GM12878 (cell line): ENCODE data around the gene APCDD1L. TPM values are rescaled to one million over a fixed set of nuclear protein-coding genes. Genes with fewer than 3 reads are reported as not detected.

ENCODE experiments used
- ATAC-seq: fragments of 200-7000 bp; cut with Tn5 transposase; 3 replicates; pipeline ENCODE4 v1.9.1; 2020; ENCODE audit warnings: mild to moderate bottlenecking, moderate library complexity
- BruUV-seq: library from RNA; stranded (reverse); fragments of 400-500 nt; replicated peaks from 2 replicates; lab custom pipeline; 2021; lab: Mats Ljungman, UMichigan
- CTCF ChIA-PET: fragments of 300-600 bp; sonication (Branson Sonifier 250); formaldehyde crosslinking; extraction: SDS; loops from one replicate; lab custom pipeline; 2021; ENCODE audit warnings: inconsistent platforms; lab: Yijun Ruan, JAX
- POLR2A ChIA-PET: fragments of 350-600 bp; formaldehyde crosslinking; extraction: SDS; loops from one replicate; lab custom pipeline; 2021; ENCODE audit warnings: inconsistent platforms; lab: Charles Lee
- RAD21 ChIA-PET: fragments of 300-600 bp; sonication (Branson Sonifier 250); formaldehyde crosslinking; loops from one replicate; lab custom pipeline; 2023; ENCODE audit warnings: antibody characterized with exemption; ENCODE audit not compliant: unreplicated experiment; lab: Charles Lee
- SMC1A ChIA-PET: fragments of 300-600 bp; sonication (Branson Sonifier 250); formaldehyde crosslinking; loops from one replicate; lab custom pipeline; 2023; ENCODE audit not compliant: unreplicated experiment, uncharacterized antibody; lab: Charles Lee
- DNase-seq: peaks from one replicate; pipeline ENCODE4 v3.0.0-alpha.2; 2011; ENCODE audit warnings: low read depth, low spot score
- FAIRE-seq: peaks from 3 replicates; lab custom pipeline; 2011; peaks lifted over from hg19 to GRCh38; lab: Jason Lieb, UNC
- H2AFZ ChIP-seq: 2 replicates; pipeline ENCODE4 v1.6.0; 2011; ENCODE audit warnings: low read depth, low read length, control low read depth; ENCODE audit not compliant: control insufficient read depth
- H3K27ac ChIP-seq: 2 replicates; pipeline ENCODE4 v1.5.1; 2011; ENCODE audit warnings: control low read depth; ENCODE audit not compliant: control insufficient read depth, insufficient read depth
- H3K27me3 ChIP-seq, 2 experiments: replicated peaks in 1 of 2; 2 replicates each; pipeline versions ENCODE4 v1.6.0 to v1.6.1; 2011; ENCODE audit warnings: low read length in 1 of 2; ENCODE audit not compliant: control insufficient read depth in 2 of 2, insufficient read depth in 2 of 2
- H3K36me3 ChIP-seq, 2 experiments: 2 replicates each; pipeline ENCODE4 v1.5.1; 2011; ENCODE audit warnings: low read length in 1 of 2; ENCODE audit not compliant: control insufficient read depth in 2 of 2, insufficient read depth in 2 of 2
- H3K4me1 ChIP-seq: 2 replicates; pipeline ENCODE4 v1.6.1; 2011; ENCODE audit warnings: mild to moderate bottlenecking, low read length, moderate library complexity, mixed read lengths; ENCODE audit not compliant: control insufficient read depth, insufficient read depth
- H3K4me2 ChIP-seq: 2 replicates; pipeline ENCODE4 v1.6.0; 2011; ENCODE audit warnings: control low read depth; ENCODE audit not compliant: control insufficient read depth, insufficient read depth
- H3K4me3 ChIP-seq: fragments of 200-600 bp; sonication (generic); 2 replicates; pipeline ENCODE4 v1.5.1; 2016
- H3K79me2 ChIP-seq: 2 replicates; pipeline ENCODE4 v1.6.0; 2011; ENCODE audit warnings: low read length; ENCODE audit not compliant: control insufficient read depth, insufficient read depth
- H3K9ac ChIP-seq: 2 replicates; pipeline ENCODE4 v1.8.0; 2011; ENCODE audit warnings: low read length, control low read depth, mixed read lengths; ENCODE audit not compliant: control insufficient read depth, insufficient read depth
- H3K9me3 ChIP-seq: replicated peaks from 3 replicates; pipeline ENCODE4 v1.5.1; 2011; ENCODE audit warnings: mild to moderate bottlenecking, low read length; ENCODE audit not compliant: control insufficient read depth, insufficient read depth
- H4K20me1 ChIP-seq: 2 replicates; pipeline ENCODE4 v1.6.0; 2011; ENCODE audit not compliant: control insufficient read depth, insufficient read depth
- CHD2 ChIP-seq: IDR thresholded peaks from 2 replicates; pipeline ENCODE4 v1.6.1; 2011; ENCODE audit warnings: low read depth, low read length, improper control_type of control experiment, borderline replicate concordance
- CREB1 ChIP-seq: IDR thresholded peaks from 2 replicates; pipeline ENCODE4 v1.6.1; 2012; ENCODE audit warnings: low read depth, mild to moderate bottlenecking, inconsistent platforms
- CREM ChIP-seq: IDR thresholded peaks from 2 replicates; pipeline ENCODE4 v1.6.1; 2014; ENCODE audit warnings: antibody characterized with exemption, low read depth
- FOXM1 ChIP-seq: IDR thresholded peaks from 2 replicates; pipeline ENCODE4 v1.6.1; 2012; ENCODE audit warnings: low read depth, mild to moderate bottlenecking, inconsistent platforms, low read length, moderate library complexity
- MTA2 ChIP-seq: fragments of 450-650 bp; IDR thresholded peaks from 2 replicates; pipeline ENCODE4 v1.6.1; 2016; ENCODE audit warnings: low read depth, mild to moderate bottlenecking, moderate library complexity
- NFIC ChIP-seq: IDR thresholded peaks from 2 replicates; pipeline ENCODE4 v1.6.1; 2012; ENCODE audit warnings: low read depth, mild to moderate bottlenecking, inconsistent platforms, low read length, moderate library complexity
- NRF1 ChIP-seq: conservative IDR thresholded peaks from 2 replicates; pipeline ENCODE4 v1.6.1; 2011; ENCODE audit warnings: mild to moderate bottlenecking, low read depth, low read length, improper control_type of control experiment
- RELA ChIP-seq: fragments of 450-650 bp; IDR thresholded peaks from 2 replicates; pipeline ENCODE4 v1.8.0; 2014; ENCODE audit warnings: borderline replicate concordance; ENCODE audit not compliant: partially characterized antibody
- SIN3A ChIP-seq: IDR thresholded peaks from 2 replicates; pipeline ENCODE4 v1.6.1; 2012; ENCODE audit warnings: low read depth, low read length, improper control_type of control experiment
- SMAD5 ChIP-seq: IDR thresholded peaks from 2 replicates; pipeline ENCODE4 v1.6.1; 2016; ENCODE audit warnings: antibody characterized with exemption, low read depth
- in situ Hi-C: fragments of 300-500 bp; cut with MboI; formaldehyde crosslinking; loops from 9 replicates; pipeline ENCODE4 v1.14.3; 2018; ENCODE audit warnings: mixed read lengths
- intact Hi-C: fragments of 100-400 bp; cut with micrococcal nuclease; formaldehyde crosslinking; loops from one replicate; pipeline ENCODE4 v1.14.2; 2022; ENCODE audit not compliant: unreplicated experiment
- polyA plus RNA-seq, 11 experiments: library from polyadenylated mRNA; depleted of rRNA in 4 of 11; unstranded in 6 of 11; stranded (reverse) in 5 of 11; fragments of >200 nt; fragmentation: Nextera tagmentation in 4 of 11; fragmentation: Illumina TruSeq in 1 of 11; extraction: Ambion mirVana in 4 of 11; extraction: Trizol in 1 of 11; gene quantifications; 1 replicate in 1 of 11; 2 replicates in 10 of 11; pipeline versions ENCODE4 v1.2.1 to v1.2.3, GENCODE V29; 2011 to 2016; ENCODE audit warnings: inconsistent platforms in 2 of 11, missing spikeins in 2 of 11, low read depth in 1 of 11
- total RNA-seq, 4 experiments: library from RNA; depleted of rRNA in 3 of 4; stranded (reverse); fragments of >200 nt in 3 of 4; fragmentation: Illumina TruSeq in 1 of 4; extraction: Trizol in 1 of 4; gene quantifications; 2 replicates each; pipeline versions ENCODE4 v1.2.1 to v1.2.3, GENCODE V29; 2013 to 2021
- TF ChIP-seq, protein P1 (sequence below): fragments of 450-650 bp; IDR thresholded peaks from 2 replicates; pipeline ENCODE4 v1.6.1; 2016; ENCODE audit warnings: mild to moderate bottlenecking
- TF ChIP-seq, protein P2 (sequence below): fragments of 450-650 bp; IDR thresholded peaks from 2 replicates; pipeline ENCODE4 v1.6.1; 2017; ENCODE audit warnings: low read depth, mild to moderate bottlenecking, moderate library complexity
- TF ChIP-seq, protein P3 (sequence below): fragments of 450-650 bp; IDR thresholded peaks from 2 replicates; pipeline ENCODE4 v1.6.1; 2016; ENCODE audit warnings: mild to moderate bottlenecking, moderate library complexity, borderline replicate concordance
- TF ChIP-seq, protein P4 (sequence below): fragments of 150-350 bp; IDR thresholded peaks from 2 replicates; pipeline ENCODE4 v1.6.1; 2016; ENCODE audit warnings: low read depth, low read length

APCDD1L gene
- total and polyA plus RNA-seq, 10 of the 15 experiments (the other 5 are each of a cell fraction or from before 2014, with no cell fraction given): 0.14 to 0.50 TPM; not detected in 8

DNA sequence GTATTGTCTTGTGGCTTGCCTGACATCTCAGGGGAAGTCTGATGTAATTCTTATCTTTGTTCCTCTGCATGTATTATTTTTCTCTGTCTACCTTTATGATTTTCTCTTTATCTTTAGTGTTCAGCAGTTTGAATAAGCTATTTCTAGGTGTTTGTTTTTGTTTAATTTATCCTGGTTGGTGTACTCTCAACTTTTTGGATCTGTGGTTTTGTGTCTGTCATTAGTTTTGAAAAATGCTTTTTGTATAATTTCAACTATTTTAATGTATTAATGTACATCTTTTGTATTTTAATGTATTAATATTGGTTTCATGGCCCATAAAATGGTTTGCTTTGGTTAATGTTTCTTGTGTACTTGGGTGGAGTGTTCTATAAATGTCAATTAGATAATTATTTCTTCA, 15.9 kb upstream of the APCDD1L start:
- DNase-seq (no peak), FAIRE-seq (no peak), ATAC-seq (no peak)
- SMC1A ChIA-PET: no interaction called here
- no peaks in the 10 kb centered on the region for H3K27me3 ChIP-seq
- no peak overlapping the region for H3K4me3 ChIP-seq
- no peak overlapping the region for H3K4me2 ChIP-seq
- CTCF ChIA-PET: interaction anchor here (0.5 to 0.7 kb wide), 2 partner anchors 297 to 1605 kb away, joined by 3 read pairs; no protein-coding TSS in a partner anchor
- no peaks in the 10 kb centered on the region for H4K20me1 ChIP-seq
- H3K27ac ChIP-seq: no peak overlapping the region
- no peak overlapping the region for H2AFZ ChIP-seq
- RAD21 ChIA-PET: no interaction called here
- POLR2A ChIA-PET: no interaction called here
- no peaks in the 10 kb centered on the region for H3K79me2 ChIP-seq
- no TSS peak for BruUV-seq
- in situ Hi-C loops (loop anchor here (10.0 kb wide), 1 partner anchor 56 kb away; no protein-coding TSS in a partner anchor), intact Hi-C loops (no loop called here)
- H3K36me3 ChIP-seq: no peaks in the 10 kb centered on the region
- H3K4me1 ChIP-seq: no peaks in the 10 kb centered on the region
- H3K9ac ChIP-seq: no peak overlapping the region
- peaks cover 5% of the 10 kb centered on the region for H3K9me3 ChIP-seq
- TF ChIP-seq CHD2 (no peak), MTA2 (no peak), NRF1 (no peak), RELA (no peak), SMAD5 (no peak), CREB1 (no peak), CREM (no peak), FOXM1 (no peak), SIN3A (no peak), NFIC (no peak)
- TF ChIP-seq, protein P1, sequence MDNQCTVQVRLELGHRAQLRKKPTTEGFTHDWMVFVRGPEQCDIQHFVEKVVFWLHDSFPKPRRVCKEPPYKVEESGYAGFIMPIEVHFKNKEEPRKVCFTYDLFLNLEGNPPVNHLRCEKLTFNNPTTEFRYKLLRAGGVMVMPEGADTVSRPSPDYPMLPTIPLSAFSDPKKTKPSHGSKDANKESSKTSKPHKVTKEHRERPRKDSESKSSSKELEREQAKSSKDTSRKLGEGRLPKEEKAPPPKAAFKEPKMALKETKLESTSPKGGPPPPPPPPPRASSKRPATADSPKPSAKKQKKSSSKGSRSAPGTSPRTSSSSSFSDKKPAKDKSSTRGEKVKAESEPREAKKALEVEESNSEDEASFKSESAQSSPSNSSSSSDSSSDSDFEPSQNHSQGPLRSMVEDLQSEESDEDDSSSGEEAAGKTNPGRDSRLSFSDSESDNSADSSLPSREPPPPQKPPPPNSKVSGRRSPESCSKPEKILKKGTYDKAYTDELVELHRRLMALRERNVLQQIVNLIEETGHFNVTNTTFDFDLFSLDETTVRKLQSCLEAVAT: no peak
- TF ChIP-seq, protein P2, sequence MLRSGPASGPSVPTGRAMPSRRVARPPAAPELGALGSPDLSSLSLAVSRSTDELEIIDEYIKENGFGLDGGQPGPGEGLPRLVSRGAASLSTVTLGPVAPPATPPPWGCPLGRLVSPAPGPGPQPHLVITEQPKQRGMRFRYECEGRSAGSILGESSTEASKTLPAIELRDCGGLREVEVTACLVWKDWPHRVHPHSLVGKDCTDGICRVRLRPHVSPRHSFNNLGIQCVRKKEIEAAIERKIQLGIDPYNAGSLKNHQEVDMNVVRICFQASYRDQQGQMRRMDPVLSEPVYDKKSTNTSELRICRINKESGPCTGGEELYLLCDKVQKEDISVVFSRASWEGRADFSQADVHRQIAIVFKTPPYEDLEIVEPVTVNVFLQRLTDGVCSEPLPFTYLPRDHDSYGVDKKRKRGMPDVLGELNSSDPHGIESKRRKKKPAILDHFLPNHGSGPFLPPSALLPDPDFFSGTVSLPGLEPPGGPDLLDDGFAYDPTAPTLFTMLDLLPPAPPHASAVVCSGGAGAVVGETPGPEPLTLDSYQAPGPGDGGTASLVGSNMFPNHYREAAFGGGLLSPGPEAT: no peak
- TF ChIP-seq, protein P3, sequence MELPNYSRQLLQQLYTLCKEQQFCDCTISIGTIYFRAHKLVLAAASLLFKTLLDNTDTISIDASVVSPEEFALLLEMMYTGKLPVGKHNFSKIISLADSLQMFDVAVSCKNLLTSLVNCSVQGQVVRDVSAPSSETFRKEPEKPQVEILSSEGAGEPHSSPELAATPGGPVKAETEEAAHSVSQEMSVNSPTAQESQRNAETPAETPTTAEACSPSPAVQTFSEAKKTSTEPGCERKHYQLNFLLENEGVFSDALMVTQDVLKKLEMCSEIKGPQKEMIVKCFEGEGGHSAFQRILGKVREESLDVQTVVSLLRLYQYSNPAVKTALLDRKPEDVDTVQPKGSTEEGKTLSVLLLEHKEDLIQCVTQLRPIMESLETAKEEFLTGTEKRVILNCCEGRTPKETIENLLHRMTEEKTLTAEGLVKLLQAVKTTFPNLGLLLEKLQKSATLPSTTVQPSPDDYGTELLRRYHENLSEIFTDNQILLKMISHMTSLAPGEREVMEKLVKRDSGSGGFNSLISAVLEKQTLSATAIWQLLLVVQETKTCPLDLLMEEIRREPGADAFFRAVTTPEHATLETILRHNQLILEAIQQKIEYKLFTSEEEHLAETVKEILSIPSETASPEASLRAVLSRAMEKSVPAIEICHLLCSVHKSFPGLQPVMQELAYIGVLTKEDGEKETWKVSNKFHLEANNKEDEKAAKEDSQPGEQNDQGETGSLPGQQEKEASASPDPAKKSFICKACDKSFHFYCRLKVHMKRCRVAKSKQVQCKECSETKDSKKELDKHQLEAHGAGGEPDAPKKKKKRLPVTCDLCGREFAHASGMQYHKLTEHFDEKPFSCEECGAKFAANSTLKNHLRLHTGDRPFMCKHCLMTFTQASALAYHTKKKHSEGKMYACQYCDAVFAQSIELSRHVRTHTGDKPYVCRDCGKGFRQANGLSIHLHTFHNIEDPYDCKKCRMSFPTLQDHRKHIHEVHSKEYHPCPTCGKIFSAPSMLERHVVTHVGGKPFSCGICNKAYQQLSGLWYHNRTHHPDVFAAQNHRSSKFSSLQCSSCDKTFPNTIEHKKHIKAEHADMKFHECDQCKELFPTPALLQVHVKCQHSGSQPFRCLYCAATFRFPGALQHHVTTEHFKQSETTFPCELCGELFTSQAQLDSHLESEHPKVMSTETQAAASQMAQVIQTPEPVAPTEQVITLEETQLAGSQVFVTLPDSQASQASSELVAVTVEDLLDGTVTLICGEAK: no peak
- TF ChIP-seq, protein P4, sequence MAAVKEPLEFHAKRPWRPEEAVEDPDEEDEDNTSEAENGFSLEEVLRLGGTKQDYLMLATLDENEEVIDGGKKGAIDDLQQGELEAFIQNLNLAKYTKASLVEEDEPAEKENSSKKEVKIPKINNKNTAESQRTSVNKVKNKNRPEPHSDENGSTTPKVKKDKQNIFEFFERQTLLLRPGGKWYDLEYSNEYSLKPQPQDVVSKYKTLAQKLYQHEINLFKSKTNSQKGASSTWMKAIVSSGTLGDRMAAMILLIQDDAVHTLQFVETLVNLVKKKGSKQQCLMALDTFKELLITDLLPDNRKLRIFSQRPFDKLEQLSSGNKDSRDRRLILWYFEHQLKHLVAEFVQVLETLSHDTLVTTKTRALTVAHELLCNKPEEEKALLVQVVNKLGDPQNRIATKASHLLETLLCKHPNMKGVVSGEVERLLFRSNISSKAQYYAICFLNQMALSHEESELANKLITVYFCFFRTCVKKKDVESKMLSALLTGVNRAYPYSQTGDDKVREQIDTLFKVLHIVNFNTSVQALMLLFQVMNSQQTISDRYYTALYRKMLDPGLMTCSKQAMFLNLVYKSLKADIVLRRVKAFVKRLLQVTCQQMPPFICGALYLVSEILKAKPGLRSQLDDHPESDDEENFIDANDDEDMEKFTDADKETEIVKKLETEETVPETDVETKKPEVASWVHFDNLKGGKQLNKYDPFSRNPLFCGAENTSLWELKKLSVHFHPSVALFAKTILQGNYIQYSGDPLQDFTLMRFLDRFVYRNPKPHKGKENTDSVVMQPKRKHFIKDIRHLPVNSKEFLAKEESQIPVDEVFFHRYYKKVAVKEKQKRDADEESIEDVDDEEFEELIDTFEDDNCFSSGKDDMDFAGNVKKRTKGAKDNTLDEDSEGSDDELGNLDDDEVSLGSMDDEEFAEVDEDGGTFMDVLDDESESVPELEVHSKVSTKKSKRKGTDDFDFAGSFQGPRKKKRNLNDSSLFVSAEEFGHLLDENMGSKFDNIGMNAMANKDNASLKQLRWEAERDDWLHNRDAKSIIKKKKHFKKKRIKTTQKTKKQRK: no peak
